ENCODE data around the gene TRPM3.

GRCh38 chr9:70553707-70554673 lies 567.4 kb downstream of the TRPM3 start:
- TF ChIP-seq POLR2A (IDR thresholded peaks at IDR 0.05; ENCODE audit: extremely low read depth, insufficient read length): no peak
- TF ChIP-seq, protein P1, sequence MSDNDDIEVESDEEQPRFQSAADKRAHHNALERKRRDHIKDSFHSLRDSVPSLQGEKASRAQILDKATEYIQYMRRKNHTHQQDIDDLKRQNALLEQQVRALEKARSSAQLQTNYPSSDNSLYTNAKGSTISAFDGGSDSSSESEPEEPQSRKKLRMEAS (IDR thresholded peaks at IDR 0.05; ENCODE audit: low read depth, low read length): no peak
